Inflammatory macrophage treated with lipopolysaccharide for 4 hours (primary cell): ENCODE results near the gene OGFOD3.
"Not testable (repeated sequence)": the region's sequence is repeated elsewhere in the genome, so short reads cannot be mapped to it uniquely, and the experiment has no call there.

ENCODE experiments used
- DNase-seq: peaks from one replicate; pipeline ENCODE4 v3.0.0-alpha.2; 2020

Gene OGFOD3

GRCh38 chr17:82418001-82418986 is at the start of gene OGFOD3, which contains the start of gene HEXD:
Gene OGFOD3, minus strand, starts transcription at chr17:82418586. Its CDS starts 101 bp downstream, at chr17:82418485.
Gene HEXD, plus strand, starts transcription at chr17:82418347. Its CDS starts 1,453 bp downstream, at chr17:82419800.
- peak; percentile 87 for DNase-seq

GRCh38 chr17:82465023-82465603 is 46.7 kb upstream of the OGFOD3 start:
- DNase-seq: peak; percentile 18

DNA sequence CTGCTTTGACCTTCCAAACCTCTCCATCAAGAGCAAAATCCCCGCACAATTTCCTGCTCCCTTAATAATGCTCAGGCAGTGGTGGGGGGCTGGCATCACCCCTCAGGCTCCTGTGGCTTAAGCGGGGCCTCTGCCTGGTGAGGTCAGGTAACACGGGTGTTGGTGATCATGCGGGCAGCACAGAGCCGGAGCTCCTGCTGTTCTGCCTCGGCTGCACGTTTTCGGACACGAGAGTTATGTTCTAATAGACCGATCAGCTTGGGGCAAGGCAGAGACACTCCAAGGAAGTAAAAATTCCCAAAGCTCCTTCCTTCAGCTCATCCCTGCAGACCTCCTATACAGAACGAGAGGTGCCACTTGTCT is 46.2 kb upstream of the OGFOD3 start:
- DNase-seq: no peak

GRCh38 chr17:82463925-82464566 is 45.7 kb upstream of the OGFOD3 start:
- no peak for DNase-seq

DNA sequence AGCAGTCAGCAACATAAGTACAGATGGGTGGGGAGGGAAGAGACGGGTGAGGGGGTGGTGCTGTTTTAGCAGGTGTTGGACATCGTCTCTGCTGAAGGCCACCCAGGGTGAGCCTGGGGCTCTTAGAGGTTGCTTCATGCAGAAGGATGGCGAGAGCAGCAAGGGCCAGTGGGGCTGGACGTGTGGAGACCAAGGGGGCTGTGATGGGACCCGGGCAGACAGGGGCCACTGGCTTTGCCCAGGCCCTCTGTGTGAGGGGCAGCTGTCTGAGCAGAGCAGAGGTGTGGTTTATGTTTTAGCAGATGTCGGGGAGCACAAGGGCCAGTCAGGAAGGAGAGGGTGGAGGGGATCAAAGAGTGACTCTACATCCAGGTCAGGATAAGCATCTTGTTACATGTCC is 45.0 kb upstream of the OGFOD3 start:
- DNase-seq: no peak

- DNase-seq: no peak
Measured at GRCh38 chr17:82461827-82462524, 43.6 kb upstream of the OGFOD3 start.

GRCh38 chr17:82459936-82460335 is 41.5 kb upstream of the OGFOD3 start:
- not testable (repeated sequence) for DNase-seq

DNA sequence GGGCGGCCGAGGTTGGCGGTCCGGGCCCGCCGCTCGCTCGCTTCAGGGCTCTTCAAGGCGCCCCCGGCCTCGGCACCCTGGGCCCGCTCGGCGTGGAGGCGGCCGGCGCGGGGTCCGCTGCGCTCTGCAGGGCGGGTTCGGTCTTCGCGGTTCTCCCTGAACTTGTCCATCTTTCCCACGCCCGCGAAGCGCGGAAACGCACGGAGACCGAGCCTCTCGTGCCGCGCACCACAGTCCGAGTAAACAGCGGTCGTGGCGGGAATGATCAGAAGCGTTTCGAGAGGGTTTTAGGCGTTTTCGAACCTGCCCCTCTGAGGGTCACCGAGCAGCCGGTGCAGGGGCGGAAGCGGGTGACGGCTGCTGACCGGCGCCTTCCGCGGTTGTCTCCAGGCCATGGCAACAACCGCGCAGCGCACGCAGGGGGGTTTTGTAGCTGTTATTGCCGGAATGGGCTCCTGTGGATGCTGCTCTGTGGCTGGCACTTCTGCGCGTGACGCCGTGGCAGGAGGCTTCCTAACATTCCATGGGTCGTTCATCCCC is 40.6 kb upstream of the OGFOD3 start:
- peak; percentile 23 for DNase-seq

GRCh38 chr17:82458179-82458884 is 39.9 kb upstream of the OGFOD3 start, which contains the start of gene NARF:
Gene NARF, plus strand, starts transcription at chr17:82458741. Its CDS starts 63 bp downstream, at chr17:82458804.
- peak; percentile 98 for DNase-seq

- DNase-seq: no peak
Measured at GRCh38 chr17:82457929-82458178, 39.5 kb upstream of the OGFOD3 start.

- peak; percentile 65 for DNase-seq
Measured at GRCh38 chr17:82457073-82457928, 38.9 kb upstream of the OGFOD3 start.

DNA sequence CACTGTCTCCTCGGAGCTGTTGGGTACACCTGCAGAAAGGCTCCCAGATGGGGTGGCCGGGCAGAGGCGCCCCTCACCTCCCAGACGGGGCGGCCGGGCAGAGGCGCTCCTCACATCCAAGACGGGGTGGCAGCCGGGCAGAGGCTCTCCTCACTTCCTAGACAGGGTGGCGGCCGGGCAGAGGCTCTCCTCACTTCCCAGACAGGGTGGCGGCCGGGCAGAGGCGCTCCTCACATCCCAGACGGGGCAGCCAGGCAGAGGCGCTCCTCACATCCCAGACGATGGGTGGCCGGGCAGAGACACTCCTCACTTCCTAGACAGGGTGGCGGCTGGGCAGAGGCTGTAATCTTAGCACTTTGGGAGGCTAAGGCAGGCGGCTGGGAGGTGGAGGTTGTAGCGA is 35.3 kb upstream of the OGFOD3 start:
- not testable (repeated sequence) for DNase-seq

DNA sequence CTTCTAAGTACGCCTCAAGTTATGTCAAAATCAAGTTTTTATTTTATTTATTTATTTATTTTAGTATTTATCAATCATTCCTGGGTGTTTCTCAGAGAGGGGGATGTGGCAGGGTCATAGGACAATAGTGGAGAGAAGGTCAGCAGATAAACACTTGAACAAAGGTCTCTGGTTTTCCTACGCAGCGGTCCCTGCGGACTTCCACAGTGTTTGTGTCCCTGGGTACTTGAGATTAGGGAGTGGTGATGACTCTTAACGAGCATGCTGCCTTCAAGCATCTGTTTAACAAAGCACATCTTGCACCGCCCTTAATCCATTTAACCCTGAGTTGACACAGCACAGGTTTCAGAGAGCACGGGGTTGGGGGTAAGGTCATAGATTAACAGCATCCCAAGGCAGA is 34.8 kb upstream of the OGFOD3 start:
- DNase-seq: not testable (repeated sequence)

DNA sequence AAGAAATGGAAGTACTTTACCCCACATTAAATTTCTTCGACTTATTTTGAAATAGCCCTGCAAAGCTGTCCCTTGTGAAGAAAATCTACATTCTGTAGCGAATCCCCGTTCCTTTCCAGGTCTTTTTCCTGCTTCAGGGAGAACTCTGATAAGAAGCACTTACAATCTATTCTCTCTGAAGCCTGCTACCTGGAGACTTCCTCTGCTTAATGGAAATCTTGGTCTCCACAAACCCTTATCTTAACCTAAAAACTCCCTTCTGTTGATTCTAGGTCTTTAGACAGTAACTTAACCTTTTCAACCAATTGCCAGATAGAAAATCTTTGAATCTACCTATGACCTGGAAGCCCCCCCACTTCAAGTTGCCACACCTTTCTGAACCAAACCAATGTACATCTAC is 33.8 kb upstream of the OGFOD3 start:
- no peak for DNase-seq

DNA sequence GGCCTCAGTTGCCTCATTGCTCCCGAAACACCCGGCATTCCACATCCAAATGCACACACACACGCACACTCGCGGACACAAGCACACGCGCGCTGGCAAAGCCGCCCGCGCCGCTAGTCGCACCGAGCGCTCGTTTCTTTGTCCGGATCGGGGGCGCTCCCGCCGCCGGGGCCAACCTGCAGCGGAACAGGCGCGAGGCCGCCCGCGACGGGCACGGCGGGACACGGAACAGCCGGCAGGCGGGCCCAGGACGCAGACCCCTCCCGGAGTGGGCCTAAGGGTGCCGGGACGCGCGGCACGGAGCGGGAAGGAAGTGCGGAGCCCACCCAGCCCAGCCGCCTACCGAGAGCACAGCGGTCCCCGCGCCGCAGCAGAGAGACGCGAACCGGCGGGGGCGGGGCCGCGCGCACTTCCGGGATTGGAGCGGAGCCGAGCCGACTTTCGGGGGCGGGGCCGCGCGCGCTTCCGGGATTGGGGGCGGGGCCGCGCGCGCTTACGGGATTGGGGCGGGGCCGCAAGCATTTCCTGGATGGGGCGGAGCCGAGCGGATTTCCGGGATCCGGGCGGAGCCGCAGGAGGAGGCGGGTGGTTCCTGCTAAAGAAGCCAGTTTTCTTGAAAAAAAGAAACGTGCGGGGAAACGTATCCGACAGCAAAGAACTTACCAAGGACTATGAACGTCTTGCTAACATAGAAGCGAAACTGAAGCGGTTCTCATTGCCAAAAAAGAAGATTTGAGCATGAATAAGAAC is 32.1 kb upstream of the OGFOD3 start, which contains the start of gene CYBC1:
Gene CYBC1, minus strand, starts transcription at position 396 of the 750 bp plus-strand sequence. CDS start 1,498 bp downstream, outside the sequence.
- DNase-seq: peak; percentile 96

DNA sequence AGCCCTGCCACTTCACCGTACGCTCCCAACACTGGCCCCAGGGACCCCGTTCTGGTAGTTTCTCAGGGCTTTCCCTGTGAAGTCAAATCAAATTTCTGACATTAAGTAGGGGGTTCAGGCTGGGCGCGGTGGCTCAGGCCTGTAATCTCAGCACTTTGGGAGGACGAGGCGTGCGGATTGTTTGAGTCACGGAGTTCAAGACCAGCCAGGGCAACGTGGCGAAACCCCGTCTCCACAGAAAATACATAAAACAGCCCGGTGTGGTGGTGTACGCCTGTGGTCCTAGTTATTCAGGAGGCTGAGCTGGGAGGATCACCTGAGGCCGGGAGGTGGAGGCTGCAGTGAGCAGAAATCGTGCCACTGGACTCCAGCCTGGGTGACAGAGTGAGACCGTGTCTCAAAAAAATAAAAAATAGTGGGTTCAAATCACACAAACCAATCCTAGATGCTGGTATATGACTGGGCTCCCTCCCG is 31.5 kb upstream of the OGFOD3 start:
- no peak for DNase-seq

- DNase-seq: peak; percentile 65
Measured at GRCh38 chr17:82449131-82449882, 30.9 kb upstream of the OGFOD3 start.

- DNase-seq: no peak
Measured at GRCh38 chr17:82447876-82448275, 29.5 kb upstream of the OGFOD3 start.

DNA sequence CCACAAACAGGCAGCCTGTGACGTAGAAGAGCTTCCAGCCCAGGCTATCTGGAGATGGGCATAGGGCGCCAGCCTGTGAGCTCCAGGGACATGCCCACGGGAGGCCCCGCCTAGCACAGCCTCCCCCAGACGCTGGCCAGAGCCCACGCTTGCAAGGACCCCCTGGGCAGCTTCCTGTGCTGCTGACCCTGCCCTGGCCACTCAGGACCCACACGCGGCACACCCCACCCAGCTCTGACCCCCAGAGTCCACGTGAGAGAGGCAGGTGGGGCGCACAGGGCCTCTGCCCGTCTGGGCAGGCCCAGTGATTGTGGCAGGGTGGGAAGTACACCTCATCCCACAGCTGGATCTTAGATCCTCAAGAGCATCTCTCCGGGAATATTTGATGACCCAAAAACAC is 28.3 kb upstream of the OGFOD3 start:
- no peak for DNase-seq
